H1 (cell line): ENCODE measurements around the gene MAFF. TPM values are rescaled to one million over a fixed set of nuclear protein-coding genes. Genes with fewer than 3 reads are reported as not detected.

Experiments used
- CTCF ChIA-PET: fragments of 300-600 bp; sonication (Branson Sonifier 250); formaldehyde crosslinking; loops from one replicate; lab custom pipeline; 2021; ENCODE audit not compliant: partially characterized antibody; lab: Charles Lee
- POLR2A ChIA-PET: fragments of 300-600 bp; sonication (Branson Sonifier 250); formaldehyde crosslinking; loops from one replicate; lab custom pipeline; 2021; ENCODE audit warnings: inconsistent platforms; ENCODE audit not compliant: partially characterized antibody; lab: Charles Lee
- DNase-seq, 2 experiments: peaks; one replicate each; pipeline versions ENCODE4 v3.0.0 to v3.0.0-alpha.2; 2010 to 2022; ENCODE audit warnings: low spot score in 2 of 2, low read depth in 1 of 2, mixed read lengths in 1 of 2
- FAIRE-seq: peaks from 2 replicates; lab custom pipeline; 2011; peaks lifted over from hg19 to GRCh38; lab: Jason Lieb, UNC
- H2AFZ ChIP-seq: 2 replicates; pipeline ENCODE4 v1.8.1; 2012; ENCODE audit warnings: low read length, inconsistent platforms
- H2AK5ac ChIP-seq: 2 replicates; pipeline ENCODE4 v1.6.1; 2013; ENCODE audit warnings: low read depth, low read length
- H2BK120ac ChIP-seq: replicated peaks from 2 replicates; pipeline ENCODE3; 2013; ENCODE audit warnings: low read depth, low read length, inconsistent platforms
- H2BK12ac ChIP-seq: 2 replicates; pipeline ENCODE4 v1.6.1; 2013; ENCODE audit warnings: low read depth, low read length
- H2BK15ac ChIP-seq: 2 replicates; pipeline ENCODE4 v1.6.1; 2013; ENCODE audit warnings: low read length
- H2BK20ac ChIP-seq: 2 replicates; pipeline ENCODE4 v1.6.1; 2013; ENCODE audit warnings: low read length
- H2BK5ac ChIP-seq: 2 replicates; pipeline ENCODE4 v1.6.1; 2013; ENCODE audit warnings: low read depth, low read length
- H3K14ac ChIP-seq: 2 replicates; pipeline ENCODE4 v1.6.1; 2013; ENCODE audit warnings: inconsistent platforms; ENCODE audit not compliant: insufficient read length
- H3K18ac ChIP-seq: 2 replicates; pipeline ENCODE4 v1.6.1; 2013; ENCODE audit warnings: low read length; ENCODE audit errors: extremely low read depth
- H3K23ac ChIP-seq: 2 replicates; pipeline ENCODE4 v1.6.1; 2013; ENCODE audit warnings: inconsistent platforms; ENCODE audit not compliant: insufficient read length
- H3K23me2 ChIP-seq: 2 replicates; pipeline ENCODE4 v1.6.1; 2013; ENCODE audit warnings: low read depth, low read length
- H3K27ac ChIP-seq: 2 replicates; pipeline ENCODE4 v1.6.1; 2011; ENCODE audit warnings: low read depth, low read length, inconsistent platforms
- H3K27me3 ChIP-seq, 4 experiments: replicated peaks in 1 of 4; 1 replicate in 1 of 4; 2 replicates in 3 of 4; pipeline versions ENCODE4 v1.6.1 to v1.8.1; 2011 to 2013; ENCODE audit warnings: low read length in 3 of 4, mild to moderate bottlenecking in 3 of 4, inconsistent platforms in 2 of 4, mixed read lengths in 2 of 4, moderate library complexity in 1 of 4; ENCODE audit not compliant: control insufficient read depth in 3 of 4, insufficient read depth in 3 of 4; ENCODE audit errors: extremely low read depth in 1 of 4
- H3K36me3 ChIP-seq, 4 experiments: 2 replicates each; pipeline versions ENCODE4 v1.6.1 to v1.8.1; 2011 to 2013; ENCODE audit warnings: mild to moderate bottlenecking in 4 of 4, low read length in 3 of 4, moderate library complexity in 2 of 4, control low read depth in 1 of 4, inconsistent platforms in 1 of 4; ENCODE audit not compliant: insufficient read depth in 4 of 4, control insufficient read depth in 2 of 4
- H3K4ac ChIP-seq: replicated peaks from 2 replicates; pipeline ENCODE3; 2013; ENCODE audit warnings: low read length, low read depth, mixed read lengths, inconsistent platforms; ENCODE audit not compliant: insufficient read length
- H3K4me1 ChIP-seq, 4 experiments: replicated peaks in 1 of 4; 1 replicate in 1 of 4; 2 replicates in 3 of 4; pipeline versions ENCODE4 v1.6.1 to v1.8.1; 2011 to 2013; ENCODE audit warnings: low read length in 3 of 4, inconsistent platforms in 2 of 4, mixed read lengths in 1 of 4; ENCODE audit not compliant: insufficient read depth in 4 of 4, control insufficient read depth in 3 of 4
- H3K4me2 ChIP-seq, 2 experiments: 2 replicates each; pipeline versions ENCODE4 v1.6.1 to v1.8.1; 2011 to 2013; ENCODE audit warnings: low read depth in 2 of 2, low read length in 2 of 2, control low read depth in 1 of 2, inconsistent platforms in 1 of 2, mild to moderate bottlenecking in 1 of 2; ENCODE audit not compliant: insufficient read depth in 1 of 2
- H3K4me3 ChIP-seq, 4 experiments: fragments of 200-600, 300-600 bp in 1 of 4; sonication (generic), shearing (Covaris generic), sonication (Bioruptor Twin) in 1 of 4; 2 replicates each; pipeline versions ENCODE4 v1.5.1 to v1.8.1; 2011 to 2016; ENCODE audit warnings: low read length in 4 of 4, low read depth in 3 of 4, control low read depth in 2 of 4, inconsistent platforms in 2 of 4, mild to moderate bottlenecking in 2 of 4, mixed read lengths in 1 of 4, moderate library complexity in 1 of 4; ENCODE audit not compliant: insufficient read depth in 2 of 4; ENCODE audit errors: extremely low read depth in 1 of 4
- H3K56ac ChIP-seq: replicated peaks from 2 replicates; pipeline ENCODE3; 2013; ENCODE audit warnings: low read depth, mild to moderate bottlenecking, mixed read lengths, low read length, inconsistent platforms; ENCODE audit not compliant: insufficient read length
- H3K79me1 ChIP-seq: 2 replicates; pipeline ENCODE4 v1.6.1; 2013; ENCODE audit warnings: low read depth, low read length, control low read depth
- H3K79me2 ChIP-seq, 2 experiments: 2 replicates each; pipeline versions ENCODE4 v1.6.1 to v1.8.1; 2012 to 2013; ENCODE audit warnings: low read length in 2 of 2, mild to moderate bottlenecking in 2 of 2, inconsistent platforms in 1 of 2; ENCODE audit not compliant: insufficient read depth in 2 of 2, control insufficient read depth in 1 of 2
- H3K9ac ChIP-seq, 4 experiments: replicated peaks in 1 of 4; 1 replicate in 1 of 4; 2 replicates in 3 of 4; pipeline versions ENCODE4 v1.6.1 to v1.8.1; 2011 to 2013; ENCODE audit warnings: low read depth in 3 of 4, low read length in 3 of 4, control low read depth in 2 of 4, mild to moderate bottlenecking in 2 of 4, moderate library complexity in 2 of 4, inconsistent platforms in 1 of 4; ENCODE audit errors: extremely low read depth in 1 of 4
- H3K9me3 ChIP-seq, 2 experiments: 2 replicates each; pipeline versions ENCODE4 v1.6.1 to v1.8.1; 2012 to 2013; ENCODE audit warnings: mild to moderate bottlenecking in 2 of 2, moderate library complexity in 2 of 2, control low read depth in 1 of 2, inconsistent platforms in 1 of 2, low read depth in 1 of 2, low read length in 1 of 2, mixed read lengths in 1 of 2; ENCODE audit not compliant: insufficient read depth in 2 of 2
- H4K20me1 ChIP-seq, 2 experiments: replicated peaks in 1 of 2; 2 replicates each; pipeline versions ENCODE3 to v1.8.1; 2011 to 2013; ENCODE audit warnings: inconsistent platforms in 2 of 2, low read length in 2 of 2, mild to moderate bottlenecking in 1 of 2; ENCODE audit not compliant: insufficient read depth in 2 of 2, control insufficient read depth in 1 of 2
- H4K5ac ChIP-seq: 2 replicates; pipeline ENCODE4 v1.6.1; 2013; ENCODE audit warnings: low read length, low read depth, mixed read lengths, inconsistent platforms; ENCODE audit not compliant: insufficient read length
- H4K8ac ChIP-seq: 2 replicates; pipeline ENCODE4 v1.8.0; 2013; ENCODE audit warnings: mild to moderate bottlenecking, moderate library complexity, low read length, inconsistent platforms; ENCODE audit not compliant: insufficient read depth; ENCODE audit errors: extremely low read depth
- H4K91ac ChIP-seq: replicated peaks from 2 replicates; pipeline ENCODE3; 2013; ENCODE audit warnings: low read length, mixed read lengths, inconsistent platforms; ENCODE audit not compliant: insufficient read length
- CTCF ChIP-seq, 3 experiments: IDR thresholded peaks; 1 replicate in 2 of 3; 2 replicates in 1 of 3; pipeline versions ENCODE4 v1.5.1 to v1.6.1; 2011; ENCODE audit warnings: low read length in 3 of 3, mild to moderate bottlenecking in 3 of 3, inconsistent platforms in 2 of 3, low read depth in 1 of 3, moderate library complexity in 1 of 3; ENCODE audit not compliant: insufficient read depth in 1 of 3; ENCODE audit errors: control extremely low read depth in 1 of 3
- EGR1 ChIP-seq: IDR thresholded peaks from 2 replicates; pipeline ENCODE4 v1.6.1; 2011; ENCODE audit warnings: low read depth, low read length, borderline replicate concordance
- MAX ChIP-seq: IDR thresholded peaks from 2 replicates; pipeline ENCODE4 v1.6.1; 2012; ENCODE audit warnings: inconsistent platforms
- NRF1 ChIP-seq: IDR thresholded peaks from 2 replicates; pipeline ENCODE4 v1.6.1; 2011; ENCODE audit warnings: mild to moderate bottlenecking, low read depth, low read length, improper control_type of control experiment
- POU5F1 ChIP-seq: IDR thresholded peaks from 2 replicates; pipeline ENCODE4 v1.6.1; 2011; ENCODE audit warnings: low read depth, mild to moderate bottlenecking, low read length, moderate library complexity
- SP4 ChIP-seq: IDR thresholded peaks from 2 replicates; pipeline ENCODE4 v1.6.1; 2012; ENCODE audit warnings: low read length, inconsistent platforms
- WGBS, 2 experiments: shearing (Covaris generic) in 1 of 2; methylation state at CpG; one replicate each; pipeline versions ENCODE4 v1.1.6 to v1.1.7; 2013 to 2015; ENCODE audit warnings: low lambda C conversion rate in 2 of 2, mixed read lengths in 2 of 2, inconsistent platforms in 1 of 2, low coverage in 1 of 2, missing lambda C conversion rate in 1 of 2; ENCODE audit not compliant: insufficient replicate concordance in 2 of 2, insufficient coverage in 1 of 2, insufficient read length in 1 of 2; ENCODE audit errors: extremely low coverage in 1 of 2, missing lambda C conversion rate in 1 of 2; 5-methylcytosine and 5-hydroxymethylcytosine counted together
- polyA plus RNA-seq, 7 experiments: library from polyadenylated mRNA; depleted of rRNA in 3 of 7; stranded (reverse) in 5 of 7; unstranded in 2 of 7; fragments of >200 nt in 5 of 7; fragments of 200-250 nt in 2 of 7; gene quantifications; 1 replicate in 5 of 7; 2 replicates in 1 of 7; 4 replicates in 1 of 7; pipeline versions ENCODE4 v1.2.1 to v1.2.3, GENCODE V29; 2011 to 2013; ENCODE audit warnings: missing spikeins in 2 of 7, mixed read lengths in 2 of 7
- total RNA-seq: library from RNA; stranded (reverse); fragmentation: NEBNext Ultra II Directional; extraction: Animal tissue kit (Norgen Biotek cat#: 25700); gene quantifications from 2 replicates; pipeline ENCODE4 v1.2.1, GENCODE V29; 2021

The MAFF gene
- total and polyA plus RNA-seq, 2 of the 8 experiments (the other 6 are each of a cell fraction or from before 2014, with no cell fraction given): 1.5 to 6.3 TPM

DNA sequence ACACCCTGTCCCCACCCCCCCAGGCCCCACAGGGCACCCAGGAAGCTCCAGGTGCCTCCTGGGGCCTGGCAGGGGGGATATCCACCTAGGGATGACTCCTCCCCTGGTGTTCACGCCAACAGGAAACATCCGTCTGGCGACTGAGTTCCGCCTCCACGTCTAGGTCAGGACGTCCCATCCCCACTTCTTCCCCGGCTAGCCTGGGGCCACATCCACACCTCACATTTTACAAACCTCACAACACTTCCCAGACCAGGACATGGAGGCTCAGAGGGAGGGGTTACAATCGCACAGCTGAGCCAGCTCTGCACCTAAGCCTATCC lies 21.0 kb downstream of the MAFF start:
- Histone ChIP-seq H4K8ac (no peak overlapping the region), H3K9ac (no peak overlapping the region), H2BK12ac (no peak overlapping the region), H2BK120ac (no peak overlapping the region), H3K36me3 (peaks cover 0 to 11% (median 4%) of the 10 kb centered on the region in 4 experiments; a peak in 6 of 8 replicates), H3K4me1 (peaks cover 10 to 25% (median 16%) of the 10 kb centered on the region in 4 experiments), H3K4me3 (no peak overlapping the region), H4K5ac (no peak overlapping the region), H3K27me3 (no peaks in the 10 kb centered on the region), H3K4ac (no peak overlapping the region), H4K91ac (no peak overlapping the region), H3K23ac (no peak overlapping the region), H2BK15ac (no peak overlapping the region), H3K27ac (no peak overlapping the region), H2AFZ (no peak overlapping the region), H3K14ac (no peak overlapping the region), H2BK5ac (no peak overlapping the region), H3K23me2 (no peaks in the 10 kb centered on the region), H3K18ac (no peak overlapping the region), H2AK5ac (no peak overlapping the region), H3K9me3 (no peaks in the 10 kb centered on the region), H4K20me1 (peaks cover 2 to 9% of the 10 kb centered on the region in 2 experiments), H3K4me2 (no peak overlapping the region), H3K79me1 (no peaks in the 10 kb centered on the region; the same call in 1 of the 2 replicates), H3K56ac (no peak overlapping the region), H2BK20ac (no peak overlapping the region), H3K79me2 (no peaks in the 10 kb centered on the region)
- DNase-seq: no peak
- ChIA-PET POLR2A (interaction anchor here (1.3 to 1.5 kb wide), 2 partner anchors 44 to 129 kb away, joined by 3 to 4 read pairs; no protein-coding TSS in a partner anchor), CTCF (interaction anchor here (0.6 to 1.0 kb wide), 4 partner anchors 11 to 112 kb away, joined by 3 to 6 read pairs (median 3); partner anchors contain the start of gene BAIAP2L2)
- no peak for FAIRE-seq
- 89% methylated on average over 8 of the region's 8 CpGs; no CpG with 5 or more reads in 1 of the 2 experiments for WGBS, 2 experiments
- no peak for TF ChIP-seq EGR1
- no peak for TF ChIP-seq SP4
- TF ChIP-seq POU5F1: no peak
- no peak for TF ChIP-seq CTCF (IDR thresholded peaks at IDR 0.05; ENCODE audit: control extremely low read depth in 1 of 3, insufficient read depth in 1 of 3, low read depth in 1 of 3, low read length in 3 of 3)
- TF ChIP-seq MAX: no peak
- no peak for TF ChIP-seq NRF1
